ENCODE measurements around the gene ZNF766. TPM values are rescaled to one million over a fixed set of nuclear protein-coding genes. Genes with fewer than 3 reads are reported as not detected.

ZNF766 gene
- total and polyA plus RNA-seq, 2 of the 8 experiments (the other 6 are each of a cell fraction or from before 2014, with no cell fraction given), result 8.3 to 31.9 TPM

DNA sequence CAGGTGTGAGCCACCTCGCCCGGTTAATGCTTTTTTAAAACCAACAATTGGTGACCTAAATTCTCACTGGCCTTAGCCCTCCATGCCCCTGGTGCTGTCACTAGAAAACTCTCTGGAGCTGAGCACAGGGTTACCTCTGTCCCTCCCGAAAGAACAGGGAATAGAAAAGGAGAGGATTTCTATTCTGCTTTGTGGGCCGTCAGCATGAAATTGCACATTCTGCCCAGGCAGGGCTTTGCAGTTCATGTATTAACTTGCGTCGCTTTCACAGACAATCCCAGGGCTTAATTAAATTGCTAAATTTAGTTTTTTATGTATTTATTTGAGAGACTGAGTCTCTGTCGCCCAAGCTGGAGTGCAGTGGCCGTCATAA, 27.0 kb downstream of the ZNF766 start:
- Histone ChIP-seq H2AFZ (ENCODE audit: low read length) (0 out of 2 replicates have a peak overlapping the region, but pooled peaks have one; percentile 57), H3K9ac (replicated peaks in 1 of 4; ENCODE audit: extremely low read depth in 1 of 4, low read depth in 3 of 4, low read length in 3 of 4) (no peak overlapping the region)
- no peak for FAIRE-seq

More for the DNA sequence above, 27.0 kb downstream of the ZNF766 start:
- no peak overlapping the region for H4K8ac ChIP-seq (ENCODE audit: extremely low read depth, insufficient read depth, low read length)
- peaks cover 9% of the 10 kb centered on the region; the same call in 1 of the 2 replicates for H3K23me2 ChIP-seq (ENCODE audit: low read depth, low read length)
- H3K9me3 ChIP-seq (ENCODE audit: insufficient read depth in 2 of 2, low read depth in 1 of 2, low read length in 1 of 2), result 0 out of 4 replicates have a peak, but pooled peaks cover 0 to 2% of the 10 kb centered on the region in 2 experiments
- POLR2A ChIA-PET (ENCODE audit: partially characterized antibody), result interaction anchor here (1.1 to 1.6 kb wide), 3 partner anchors 16 to 157 kb away, joined by 3 to 4 read pairs (median 4); partner anchors contain the start of gene ZNF578
- no peak overlapping the region for H3K56ac ChIP-seq (replicated peaks; ENCODE audit: insufficient read length, low read depth, low read length)
- CTCF ChIA-PET (ENCODE audit: partially characterized antibody), result interaction anchor here (1.2 kb wide), 1 partner anchor 18 kb away, joined by 3 read pairs; no protein-coding TSS in a partner anchor
- peaks cover 3 to 27% (median 16%) of the 10 kb centered on the region in 4 experiments; a peak in 6 of 8 replicates for H3K36me3 ChIP-seq (ENCODE audit: control insufficient read depth in 2 of 4, insufficient read depth in 4 of 4, low read length in 3 of 4)
- H2BK5ac ChIP-seq (ENCODE audit: low read depth, low read length), result no peak overlapping the region
- no peak overlapping the region for H2BK20ac ChIP-seq (ENCODE audit: low read length)
- peaks cover 3% of the 10 kb centered on the region; the same call in 1 of the 2 replicates for H3K79me1 ChIP-seq (ENCODE audit: low read depth, low read length)
- no peak overlapping the region for H2BK15ac ChIP-seq (ENCODE audit: low read length)
- peaks cover 0 to 3% of the 10 kb centered on the region in 2 experiments for H4K20me1 ChIP-seq (replicated peaks in 1 of 2; ENCODE audit: control insufficient read depth in 1 of 2, insufficient read depth in 2 of 2, low read length in 2 of 2)
- 55% methylated on average over 8 of the region's 8 CpGs; no CpG with 5 or more reads in 1 of the 2 experiments for WGBS, 2 experiments (ENCODE audit: extremely low coverage in 1 of 2, insufficient coverage in 1 of 2, insufficient read length in 1 of 2, insufficient replicate concordance in 2 of 2, low coverage in 1 of 2, low lambda C conversion rate in 2 of 2, missing lambda C conversion rate in 1 of 2)
- H2BK120ac ChIP-seq (replicated peaks; ENCODE audit: low read depth, low read length), result no peak overlapping the region
- DNase-seq (ENCODE audit: low read depth in 1 of 2, low spot score in 2 of 2), result no peak
- no peaks in the 10 kb centered on the region; a peak in 2 of 7 replicates for H3K4me1 ChIP-seq (replicated peaks in 1 of 4; ENCODE audit: control insufficient read depth in 3 of 4, insufficient read depth in 4 of 4, low read length in 3 of 4)
- peak overlapping the region; percentile 67 to 97 for H3K4me2 ChIP-seq (ENCODE audit: insufficient read depth in 1 of 2, low read depth in 2 of 2, low read length in 2 of 2)
- H3K27me3 ChIP-seq (replicated peaks in 1 of 4; ENCODE audit: control insufficient read depth in 3 of 4, extremely low read depth in 1 of 4, insufficient read depth in 3 of 4, low read length in 3 of 4), result no peaks in the 10 kb centered on the region
- H4K91ac ChIP-seq (replicated peaks; ENCODE audit: insufficient read length, low read length), result no peak overlapping the region
- no peak overlapping the region for H2BK12ac ChIP-seq (ENCODE audit: low read depth, low read length)
- H4K5ac ChIP-seq (ENCODE audit: insufficient read length, low read depth, low read length), result no peak overlapping the region
- no peak overlapping the region for H2AK5ac ChIP-seq (ENCODE audit: low read depth, low read length)
- H3K18ac ChIP-seq (ENCODE audit: extremely low read depth, low read length), result no peak overlapping the region
- H3K14ac ChIP-seq (ENCODE audit: insufficient read length), result no peak overlapping the region
- TF ChIP-seq CREB1 (IDR thresholded peaks at IDR 0.05) (no peak), HDAC2 (IDR thresholded peaks at IDR 0.05; ENCODE audit: borderline replicate concordance in 1 of 2, low read depth in 2 of 2, low read length in 2 of 2) (no peak), SUZ12 (IDR thresholded peaks at IDR 0.05; ENCODE audit: low read length) (no peak), SAP30 (IDR thresholded peaks at IDR 0.05; ENCODE audit: insufficient read depth, insufficient replicate concordance, low read length) (no peak), RAD21 (IDR thresholded peaks at IDR 0.05 in 1 of 2, conservative IDR thresholded peaks at IDR 0.05 in 1 of 2; ENCODE audit: low read depth in 2 of 2, low read length in 2 of 2) (no peak), RFX5 (IDR thresholded peaks at IDR 0.05; ENCODE audit: borderline replicate concordance, low read depth, low read length) (no peak), SIX5 (IDR thresholded peaks at IDR 0.05; ENCODE audit: low read depth, low read length) (no peak), JUND (IDR thresholded peaks at IDR 0.05; ENCODE audit: low read length) (no peak), TBP (IDR thresholded peaks at IDR 0.05; ENCODE audit: low read depth, low read length) (no peak), KDM1A (IDR thresholded peaks at IDR 0.05; ENCODE audit: borderline replicate concordance, low read length) (no peak)
- TF ChIP-seq, protein P1, sequence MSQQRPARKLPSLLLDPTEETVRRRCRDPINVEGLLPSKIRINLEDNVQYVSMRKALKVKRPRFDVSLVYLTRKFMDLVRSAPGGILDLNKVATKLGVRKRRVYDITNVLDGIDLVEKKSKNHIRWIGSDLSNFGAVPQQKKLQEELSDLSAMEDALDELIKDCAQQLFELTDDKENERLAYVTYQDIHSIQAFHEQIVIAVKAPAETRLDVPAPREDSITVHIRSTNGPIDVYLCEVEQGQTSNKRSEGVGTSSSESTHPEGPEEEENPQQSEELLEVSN (IDR thresholded peaks at IDR 0.05), result no peak
- H3K4ac ChIP-seq (replicated peaks; ENCODE audit: insufficient read length, low read depth, low read length), result no peak overlapping the region
- peaks cover 0 to 7% of the 10 kb centered on the region in 2 experiments; a peak in 2 of 4 replicates for H3K79me2 ChIP-seq (ENCODE audit: control insufficient read depth in 1 of 2, insufficient read depth in 2 of 2, low read length in 2 of 2)
- no peak overlapping the region for H3K27ac ChIP-seq (ENCODE audit: low read depth, low read length)
- H3K4me3 ChIP-seq (ENCODE audit: extremely low read depth in 1 of 4, insufficient read depth in 2 of 4, low read depth in 3 of 4, low read length in 4 of 4), result peak overlapping the region; percentile 57 to 96 (median 79); a peak in 7 of 8 replicates
- H3K23ac ChIP-seq (ENCODE audit: insufficient read length), result no peak overlapping the region

Data from H1 (cell line).